GM18519 (cell line): ENCODE data around the gene TIMM22.

Experiments
- ATAC-seq: cut with Tn5 transposase; IDR thresholded peaks from one replicate; pipeline ENCODE4 v1.9.1; 2021; ENCODE audit warnings: mild to moderate bottlenecking, moderate library complexity; ENCODE audit not compliant: unreplicated experiment, low FRiP score

Gene TIMM22

GRCh38 chr17:1050996-1051925 lies 54.3 kb downstream of the TIMM22 start:
- ATAC-seq, result no peak
